HEK293 (cell line): ENCODE data around the gene AKAP11.

Experiments used
- CTCF ChIA-PET: fragments of 350-600 bp; formaldehyde crosslinking; extraction: SDS; loops from one replicate; lab custom pipeline; 2021; ENCODE audit warnings: antibody characterized with exemption; lab: Yijun Ruan, JAX
- POLR2A ChIA-PET: fragments of 300-600 bp; formaldehyde crosslinking; extraction: SDS; loops from one replicate; lab custom pipeline; 2020; ENCODE audit warnings: antibody characterized with exemption, inconsistent platforms; lab: Yijun Ruan, JAX
- H3K27ac ChIP-seq: fragments of 200-500 bp; sonication (Bioruptor generic); 2 replicates; pipeline ENCODE4 v1.5.1; 2014; ENCODE audit warnings: low read depth, low read length, control low read depth, inconsistent platforms; ENCODE audit errors: extremely low read depth
- H3K36me3 ChIP-seq, 2 experiments: fragments of 200-500 bp in 1 of 2; sonication (Bioruptor generic) in 1 of 2; 1 replicate in 1 of 2; 2 replicates in 1 of 2; pipeline ENCODE4 v1.5.1; 2014 to 2017; ENCODE audit warnings: inconsistent platforms in 2 of 2, low read length in 2 of 2; ENCODE audit not compliant: control insufficient read depth in 2 of 2, insufficient read depth in 1 of 2
- H3K4me1 ChIP-seq: fragments of 200-500 bp; sonication (Bioruptor generic); 2 replicates; pipeline ENCODE4 v1.5.1; 2014; ENCODE audit warnings: mild to moderate bottlenecking, low read length, inconsistent platforms; ENCODE audit not compliant: control insufficient read depth, insufficient read depth
- H3K4me3 ChIP-seq: 2 replicates; pipeline ENCODE4 v1.5.1; 2011; ENCODE audit warnings: low read depth, mild to moderate bottlenecking, control low read depth, low read length, moderate library complexity
- H3K9me3 ChIP-seq: fragments of 200-500 bp; sonication (Bioruptor generic); 2 replicates; pipeline ENCODE4 v1.5.1; 2014; ENCODE audit warnings: low read depth, low read length, inconsistent platforms; ENCODE audit not compliant: control insufficient read depth, insufficient read depth
- CTCF ChIP-seq: fragments of 450-650 bp; formaldehyde crosslinking; IDR thresholded peaks from 2 replicates; pipeline ENCODE4 v1.5.1; 2016; ENCODE audit warnings: missing biosample characterization, missing genetic modification characterization
- KLF16 ChIP-seq: fragments of 450-650 bp; formaldehyde crosslinking; IDR thresholded peaks from 2 replicates; pipeline ENCODE4 v1.5.1; 2017; ENCODE audit warnings: missing biosample characterization, missing genetic modification characterization
- REPIN1 ChIP-seq: fragments of 450-650 bp; formaldehyde crosslinking; IDR thresholded peaks from 2 replicates; pipeline ENCODE4 v1.5.1; 2017; ENCODE audit warnings: missing biosample characterization, missing genetic modification characterization, low read depth
- ZFP41 ChIP-seq: fragments of 450-650 bp; formaldehyde crosslinking; IDR thresholded peaks from 2 replicates; pipeline ENCODE4 v1.5.1; 2016; ENCODE audit warnings: missing biosample characterization, missing genetic modification characterization, borderline replicate concordance
- ZFP69B ChIP-seq: fragments of 450-650 bp; formaldehyde crosslinking; IDR thresholded peaks from 2 replicates; pipeline ENCODE4 v1.5.1; 2016; ENCODE audit warnings: missing biosample characterization, missing genetic modification characterization
- ZNF133 ChIP-seq: fragments of 450-650 bp; formaldehyde crosslinking; IDR thresholded peaks from 2 replicates; pipeline ENCODE4 v1.5.1; 2016; ENCODE audit warnings: missing biosample characterization, missing genetic modification characterization
- ZNF146 ChIP-seq: fragments of 450-650 bp; formaldehyde crosslinking; IDR thresholded peaks from 2 replicates; pipeline ENCODE4 v1.5.1; 2016; ENCODE audit warnings: missing biosample characterization, missing genetic modification characterization
- ZNF155 ChIP-seq: fragments of 450-650 bp; formaldehyde crosslinking; IDR thresholded peaks from 2 replicates; pipeline ENCODE4 v1.5.1; 2016; ENCODE audit warnings: missing biosample characterization, missing genetic modification characterization
- ZNF157 ChIP-seq: fragments of 450-650 bp; formaldehyde crosslinking; IDR thresholded peaks from 2 replicates; pipeline ENCODE4 v1.5.1; 2016; ENCODE audit warnings: missing biosample characterization, missing genetic modification characterization
- ZNF202 ChIP-seq: fragments of 450-650 bp; formaldehyde crosslinking; IDR thresholded peaks from 2 replicates; pipeline ENCODE4 v1.5.1; 2016; ENCODE audit warnings: missing biosample characterization, missing genetic modification characterization, borderline replicate concordance
- ZNF311 ChIP-seq: fragments of 450-650 bp; formaldehyde crosslinking; IDR thresholded peaks from 2 replicates; pipeline ENCODE4 v1.5.1; 2017; ENCODE audit warnings: missing biosample characterization, missing genetic modification characterization, borderline replicate concordance
- ZNF335 ChIP-seq: fragments of 450-650 bp; formaldehyde crosslinking; conservative IDR thresholded peaks from 2 replicates; pipeline ENCODE4 v1.5.1; 2016; ENCODE audit warnings: missing biosample characterization, missing genetic modification characterization
- ZNF394 ChIP-seq: fragments of 450-650 bp; formaldehyde crosslinking; IDR thresholded peaks from 2 replicates; pipeline ENCODE4 v1.5.1; 2016; ENCODE audit warnings: missing biosample characterization, missing genetic modification characterization, mild to moderate bottlenecking, moderate library complexity, borderline replicate concordance
- ZNF473 ChIP-seq: fragments of 450-650 bp; formaldehyde crosslinking; IDR thresholded peaks from 2 replicates; pipeline ENCODE4 v1.5.1; 2017; ENCODE audit warnings: missing biosample characterization, missing genetic modification characterization
- ZNF558 ChIP-seq: fragments of 450-650 bp; formaldehyde crosslinking; IDR thresholded peaks from 2 replicates; pipeline ENCODE4 v1.5.1; 2016; ENCODE audit warnings: missing biosample characterization, missing genetic modification characterization
- ZNF596 ChIP-seq: fragments of 450-650 bp; IDR thresholded peaks from 2 replicates; pipeline ENCODE4 v1.5.0; 2018; ENCODE audit warnings: missing biosample characterization, mild to moderate bottlenecking, missing genetic modification characterization, moderate library complexity
- ZSCAN30 ChIP-seq: fragments of 450-650 bp; IDR thresholded peaks from 2 replicates; pipeline ENCODE4 v1.5.1; 2018; ENCODE audit warnings: missing biosample characterization, mild to moderate bottlenecking, missing genetic modification characterization, moderate library complexity
- TF ChIP-seq, protein P1 (sequence below): fragments of 450-650 bp; formaldehyde crosslinking; IDR thresholded peaks from 2 replicates; pipeline ENCODE4 v1.5.1; 2016; ENCODE audit warnings: missing biosample characterization, missing genetic modification characterization
- TF ChIP-seq, protein P2 (sequence below): sonication (generic); formaldehyde crosslinking; IDR thresholded peaks from 2 replicates; pipeline ENCODE4 v1.8.1; 2022; ENCODE audit warnings: mild to moderate bottlenecking, moderate library complexity, missing genetic modification reagents
- TF ChIP-seq, protein P3 (sequence below): fragments of 450-650 bp; formaldehyde crosslinking; IDR thresholded peaks from 2 replicates; pipeline ENCODE4 v1.5.1; 2017; ENCODE audit warnings: missing biosample characterization, mild to moderate bottlenecking, missing genetic modification characterization, moderate library complexity
- TF ChIP-seq, protein P4 (sequence below): fragments of 450-650 bp; formaldehyde crosslinking; IDR thresholded peaks from 2 replicates; pipeline ENCODE4 v1.5.1; 2016; ENCODE audit warnings: missing biosample characterization, missing genetic modification characterization

AKAP11 gene

GRCh38 chr13:42334329-42334706 lies 62.4 kb downstream of the AKAP11 start:
- Histone ChIP-seq H3K27ac (no peak overlapping the region), H3K36me3 (no peaks in the 10 kb centered on the region), H3K4me3 (no peak overlapping the region), H3K4me1 (no peaks in the 10 kb centered on the region), H3K9me3 (no peaks in the 10 kb centered on the region)
- CTCF ChIA-PET = interaction anchor here (1.0 kb wide), 1 partner anchor 143 kb away, joined by 3 read pairs; no protein-coding TSS in a partner anchor
- POLR2A ChIA-PET = no interaction called here
- no peak for TF ChIP-seq ZNF202
- no peak for TF ChIP-seq ZSCAN30 (tag by site-specific recombination)
- no peak for TF ChIP-seq ZNF155
- TF ChIP-seq KLF16 (tag by site-specific recombination) = no peak
- TF ChIP-seq ZFP69B (tag by site-specific recombination) = no peak
- no peak for TF ChIP-seq ZNF146 (tag by site-specific recombination)
- TF ChIP-seq, protein P1, sequence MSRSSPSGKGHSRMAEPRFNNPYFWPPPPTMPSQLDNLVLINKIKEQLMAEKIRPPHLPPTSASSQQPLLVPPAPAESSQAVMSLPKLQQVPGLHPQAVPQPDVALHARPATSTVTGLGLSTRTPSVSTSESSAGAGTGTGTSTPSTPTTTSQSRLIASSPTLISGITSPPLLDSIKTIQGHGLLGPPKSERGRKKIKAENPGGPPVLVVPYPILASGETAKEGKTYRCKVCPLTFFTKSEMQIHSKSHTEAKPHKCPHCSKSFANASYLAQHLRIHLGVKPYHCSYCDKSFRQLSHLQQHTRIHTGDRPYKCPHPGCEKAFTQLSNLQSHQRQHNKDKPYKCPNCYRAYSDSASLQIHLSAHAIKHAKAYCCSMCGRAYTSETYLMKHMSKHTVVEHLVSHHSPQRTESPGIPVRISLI (tag by site-specific recombination) = no peak
- TF ChIP-seq CTCF (tag by site-specific recombination) = no peak

DNA sequence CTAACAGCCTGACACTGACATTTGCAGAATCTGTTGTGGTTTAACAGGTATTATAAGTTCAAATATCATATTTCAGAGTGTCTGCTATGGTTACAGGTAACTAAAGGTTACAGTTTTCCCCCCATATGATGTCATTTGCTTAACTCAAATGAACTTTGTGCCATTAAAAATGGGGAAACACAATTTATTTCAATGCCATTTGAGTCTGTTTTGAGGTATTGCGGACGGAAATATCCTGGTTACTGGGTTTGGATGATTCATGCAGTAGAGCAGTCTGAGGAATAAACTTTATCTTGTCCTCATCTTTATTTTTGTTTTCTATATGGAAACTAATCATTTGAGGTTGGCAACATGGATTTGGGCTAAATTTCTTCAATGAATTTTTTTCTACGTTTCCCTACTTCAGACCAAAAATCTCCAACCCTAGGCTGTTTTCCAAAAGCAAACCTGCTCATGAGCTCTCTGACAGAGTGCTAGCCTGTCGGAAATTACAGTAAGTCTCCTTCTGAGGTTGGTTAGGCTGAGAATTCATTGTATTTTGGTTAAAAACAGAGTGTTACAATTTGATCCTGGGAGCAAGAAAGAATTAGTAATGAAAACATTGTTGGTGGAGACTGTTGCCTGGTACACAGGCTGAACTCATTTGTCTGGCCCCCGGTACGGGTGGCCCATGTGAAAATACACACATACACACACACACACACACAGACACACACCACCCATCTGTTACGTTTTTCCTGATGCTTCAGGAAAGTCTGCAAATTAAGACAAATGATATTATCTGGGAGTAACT lies 66.1 kb downstream of the AKAP11 start:
- Histone ChIP-seq H3K9me3 (no peaks in the 10 kb centered on the region), H3K4me1 (no peaks in the 10 kb centered on the region), H3K36me3 (no peaks in the 10 kb centered on the region), H3K27ac (no peak overlapping the region)
- CTCF ChIA-PET = no interaction called here
- TF ChIP-seq ZNF133 (tag by site-specific recombination) (no peak), REPIN1 (no peak), ZNF311 (tag by site-specific recombination) (no peak), ZNF335 (tag by site-specific recombination) (no peak), ZNF157 (no peak), ZNF473 (tag by site-specific recombination) (no peak), ZNF202 (no peak), ZNF394 (tag by site-specific recombination) (no peak), ZNF558 (no peak), ZNF596 (tag by site-specific recombination) (no peak), ZFP41 (tag by site-specific recombination) (no peak)
- TF ChIP-seq, protein P2, sequence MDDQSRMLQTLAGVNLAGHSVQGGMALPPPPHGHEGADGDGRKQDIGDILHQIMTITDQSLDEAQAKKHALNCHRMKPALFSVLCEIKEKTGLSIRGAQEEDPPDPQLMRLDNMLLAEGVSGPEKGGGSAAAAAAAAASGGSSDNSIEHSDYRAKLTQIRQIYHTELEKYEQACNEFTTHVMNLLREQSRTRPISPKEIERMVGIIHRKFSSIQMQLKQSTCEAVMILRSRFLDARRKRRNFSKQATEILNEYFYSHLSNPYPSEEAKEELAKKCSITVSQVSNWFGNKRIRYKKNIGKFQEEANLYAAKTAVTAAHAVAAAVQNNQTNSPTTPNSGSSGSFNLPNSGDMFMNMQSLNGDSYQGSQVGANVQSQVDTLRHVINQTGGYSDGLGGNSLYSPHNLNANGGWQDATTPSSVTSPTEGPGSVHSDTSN (CRISPR knock-in tag) = no peak
- TF ChIP-seq, protein P3, sequence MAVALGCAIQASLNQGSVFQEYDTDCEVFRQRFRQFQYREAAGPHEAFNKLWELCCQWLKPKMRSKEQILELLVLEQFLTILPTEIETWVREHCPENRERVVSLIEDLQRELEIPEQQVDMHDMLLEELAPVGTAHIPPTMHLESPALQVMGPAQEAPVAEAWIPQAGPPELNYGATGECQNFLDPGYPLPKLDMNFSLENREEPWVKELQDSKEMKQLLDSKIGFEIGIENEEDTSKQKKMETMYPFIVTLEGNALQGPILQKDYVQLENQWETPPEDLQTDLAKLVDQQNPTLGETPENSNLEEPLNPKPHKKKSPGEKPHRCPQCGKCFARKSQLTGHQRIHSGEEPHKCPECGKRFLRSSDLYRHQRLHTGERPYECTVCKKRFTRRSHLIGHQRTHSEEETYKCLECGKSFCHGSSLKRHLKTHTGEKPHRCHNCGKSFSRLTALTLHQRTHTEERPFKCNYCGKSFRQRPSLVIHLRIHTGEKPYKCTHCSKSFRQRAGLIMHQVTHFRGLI (tag by site-specific recombination) = no peak
- TF ChIP-seq, protein P4, sequence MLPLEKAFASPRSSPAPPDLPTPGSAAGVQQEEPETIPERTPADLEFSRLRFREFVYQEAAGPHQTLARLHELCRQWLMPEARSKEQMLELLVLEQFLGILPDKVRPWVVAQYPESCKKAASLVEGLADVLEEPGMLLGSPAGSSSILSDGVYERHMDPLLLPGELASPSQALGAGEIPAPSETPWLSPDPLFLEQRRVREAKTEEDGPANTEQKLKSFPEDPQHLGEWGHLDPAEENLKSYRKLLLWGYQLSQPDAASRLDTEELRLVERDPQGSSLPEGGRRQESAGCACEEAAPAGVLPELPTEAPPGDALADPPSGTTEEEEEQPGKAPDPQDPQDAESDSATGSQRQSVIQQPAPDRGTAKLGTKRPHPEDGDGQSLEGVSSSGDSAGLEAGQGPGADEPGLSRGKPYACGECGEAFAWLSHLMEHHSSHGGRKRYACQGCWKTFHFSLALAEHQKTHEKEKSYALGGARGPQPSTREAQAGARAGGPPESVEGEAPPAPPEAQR = no peak
- TF ChIP-seq, all 188 proteins: peak for 0
- no peak overlapping the region for H3K4me3 ChIP-seq
- POLR2A ChIA-PET = no interaction called here
